Fibroblast of the conjunctiva (primary cell): ENCODE data around the gene CIAO3.
"Not testable (repeated sequence)": the region's sequence is repeated elsewhere in the genome, so short reads cannot be mapped to it uniquely, and the experiment has no call there.

Experiments used
- DNase-seq: peaks from one replicate; pipeline ENCODE4 v3.0.0-alpha.2; 2010; ENCODE audit warnings: low read depth

Gene CIAO3

DNA sequence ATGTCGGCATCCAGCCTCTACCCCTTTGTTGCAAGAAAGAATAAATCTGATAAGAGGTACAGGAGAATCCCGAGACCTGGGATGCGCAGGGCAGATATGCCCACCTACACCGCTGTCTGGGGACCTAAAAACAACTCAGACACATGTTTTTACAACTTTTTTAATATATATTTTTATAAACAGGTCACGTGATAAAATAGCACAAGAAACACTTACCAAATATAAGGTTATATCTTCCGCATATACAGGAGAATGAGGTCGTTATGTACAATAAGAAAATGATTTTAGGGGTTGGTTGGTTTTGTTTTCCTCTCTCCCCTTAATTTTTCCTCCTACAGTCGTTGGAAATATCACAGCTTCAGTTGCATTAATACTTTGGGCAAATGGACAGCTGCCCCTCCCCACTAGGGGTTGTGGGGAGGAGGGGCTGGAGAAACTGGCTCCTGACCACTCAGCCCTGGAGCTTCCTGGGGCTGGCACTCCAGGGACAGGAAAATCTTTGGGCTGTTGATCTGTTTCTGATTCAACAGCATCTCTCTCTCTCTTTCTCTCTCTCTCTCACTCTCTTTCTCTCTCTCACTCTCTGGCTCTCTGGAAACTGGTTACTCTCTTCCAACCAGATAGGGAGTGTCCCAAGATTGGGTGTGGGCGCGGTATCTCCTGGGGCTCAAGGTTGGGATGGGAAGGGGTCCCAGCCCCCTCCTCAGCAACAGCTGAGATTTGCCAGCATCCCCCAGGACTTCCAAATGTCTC is 48.3 kb downstream of the CIAO3 start:
- no peak for DNase-seq

DNA sequence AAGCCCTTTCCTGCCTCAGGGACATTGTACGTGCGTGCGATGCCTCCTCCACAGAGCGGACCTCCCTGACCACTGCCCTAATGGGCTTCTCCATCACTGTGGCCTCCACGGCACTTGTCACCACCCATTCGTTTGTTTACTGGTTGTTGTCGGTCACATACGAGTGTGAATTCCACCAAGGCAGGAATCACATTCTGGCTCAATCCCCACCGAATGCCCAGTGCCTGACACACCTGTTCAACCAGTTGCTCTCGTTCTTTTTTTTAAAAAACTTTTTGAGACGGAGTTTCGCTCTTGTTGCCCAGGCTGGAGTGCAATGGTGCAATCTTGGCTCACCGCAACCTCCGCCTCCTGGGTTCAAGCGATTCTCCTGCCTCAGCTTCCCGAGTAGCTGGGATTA is 49.6 kb downstream of the CIAO3 start:
- DNase-seq: not testable (repeated sequence)

DNA sequence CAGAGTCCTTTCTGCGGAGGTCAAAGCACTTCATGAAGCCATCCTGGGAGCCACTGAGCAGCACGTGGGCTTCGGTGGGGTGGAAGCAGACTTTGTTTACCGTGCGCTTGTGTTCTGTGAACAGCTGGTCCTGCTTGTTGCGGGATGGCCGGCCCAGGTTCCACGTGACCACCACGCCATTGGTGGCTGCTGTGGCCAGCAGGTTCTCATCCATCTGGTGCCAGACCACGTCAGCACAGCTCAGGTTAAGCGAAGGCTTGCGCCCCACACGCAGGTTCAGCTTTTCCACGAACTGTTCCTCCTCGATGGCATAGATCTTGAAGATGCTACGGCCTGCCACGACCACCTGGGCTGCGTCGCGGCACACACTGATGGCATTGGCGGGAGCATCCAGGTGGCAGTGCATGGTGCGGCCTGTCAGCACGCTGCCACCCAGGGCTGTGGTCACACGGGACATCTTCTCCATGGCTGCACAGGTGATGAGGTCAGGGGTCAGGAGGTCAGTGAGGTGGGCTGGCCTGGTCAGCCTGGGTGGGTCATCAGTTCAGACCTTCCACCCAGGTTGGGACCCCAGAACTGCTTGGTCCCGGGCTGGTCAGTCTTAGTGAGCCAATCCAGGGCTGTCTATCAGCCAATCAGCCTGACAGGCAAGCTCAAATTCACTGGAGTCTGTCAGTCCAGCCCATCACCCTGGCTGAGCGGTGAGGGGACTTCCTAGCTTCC is 51.5 kb downstream of the CIAO3 start:
- DNase-seq: no peak

DNA sequence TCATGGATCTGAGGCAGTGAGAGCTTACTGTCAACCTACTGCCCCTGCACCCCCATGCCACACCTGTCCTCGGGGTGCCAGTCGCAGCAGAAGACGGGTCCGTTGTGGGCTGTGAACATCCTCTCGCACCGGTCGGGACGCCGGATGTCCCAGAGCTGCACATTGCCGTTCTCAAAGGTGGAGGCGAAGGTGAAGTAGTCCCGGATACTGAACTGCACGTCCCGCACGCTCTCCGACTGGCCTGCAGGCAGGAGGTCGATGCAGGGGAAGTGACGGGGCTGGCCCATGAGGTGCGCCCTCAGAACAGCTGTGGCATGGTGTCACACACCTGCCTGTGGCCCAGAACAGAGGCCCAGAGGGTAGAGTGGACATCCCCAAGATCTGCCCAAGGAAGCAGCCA is 53.3 kb downstream of the CIAO3 start:
- DNase-seq: no peak

DNA sequence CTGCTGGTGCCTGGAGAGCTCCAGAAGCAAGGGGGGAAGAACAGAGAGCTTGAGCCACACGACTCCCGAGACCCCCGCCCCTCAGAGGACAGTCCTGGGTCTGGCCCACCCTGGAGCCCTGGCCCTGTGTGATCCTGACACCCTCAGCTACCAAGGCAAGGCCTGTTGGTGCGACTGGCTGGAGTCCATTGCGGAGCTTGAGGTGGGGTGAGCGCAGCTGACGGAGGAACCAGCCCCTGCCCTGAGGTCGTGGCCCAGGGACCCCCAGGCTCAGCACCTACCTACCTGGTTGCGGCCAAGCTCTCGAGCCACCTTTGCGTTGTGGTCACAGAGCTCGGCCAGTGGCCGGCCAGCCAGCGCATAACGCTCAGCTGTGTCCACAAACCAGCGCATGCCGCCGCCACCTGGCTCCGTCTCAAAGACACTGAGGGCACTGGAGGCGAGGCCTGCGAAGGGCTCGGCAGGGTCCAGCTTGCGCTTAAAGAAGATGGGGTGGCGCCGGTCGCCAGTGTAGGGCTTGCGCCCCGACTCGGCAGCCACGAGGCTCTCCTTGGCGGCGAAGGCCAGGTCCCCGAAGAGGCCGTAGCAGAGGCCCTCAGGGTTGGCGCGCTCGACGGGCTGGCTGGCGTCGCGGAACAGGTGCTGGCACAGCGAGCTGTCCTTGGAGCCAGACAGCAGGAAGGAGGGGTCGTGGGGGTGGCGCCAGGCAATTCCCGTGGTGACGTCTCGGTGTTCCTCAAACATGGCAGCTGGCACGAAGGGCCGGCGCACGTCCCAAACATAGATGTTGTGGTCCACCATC is 54.1 kb downstream of the CIAO3 start:
- DNase-seq: no peak

DNA sequence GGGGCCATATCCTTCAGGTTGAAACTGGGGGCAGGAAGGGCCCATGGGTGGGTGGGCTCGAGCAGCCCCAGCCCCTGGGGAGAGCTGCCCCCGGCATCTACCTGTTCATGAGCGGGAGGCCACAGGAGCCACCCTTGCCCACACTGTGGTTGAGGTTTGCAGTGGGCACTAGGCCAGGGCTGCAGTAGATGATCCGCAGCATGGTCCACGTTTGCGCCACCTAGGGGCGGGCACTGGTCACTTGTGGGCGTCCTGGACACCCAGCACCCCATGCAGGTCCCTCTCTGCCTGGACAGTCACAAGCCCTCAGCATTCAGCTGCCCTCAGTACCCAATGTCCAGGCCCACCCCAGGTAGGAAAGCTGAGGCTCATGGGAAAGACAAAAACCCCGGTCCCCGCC is 54.8 kb downstream of the CIAO3 start:
- DNase-seq: no peak

DNA sequence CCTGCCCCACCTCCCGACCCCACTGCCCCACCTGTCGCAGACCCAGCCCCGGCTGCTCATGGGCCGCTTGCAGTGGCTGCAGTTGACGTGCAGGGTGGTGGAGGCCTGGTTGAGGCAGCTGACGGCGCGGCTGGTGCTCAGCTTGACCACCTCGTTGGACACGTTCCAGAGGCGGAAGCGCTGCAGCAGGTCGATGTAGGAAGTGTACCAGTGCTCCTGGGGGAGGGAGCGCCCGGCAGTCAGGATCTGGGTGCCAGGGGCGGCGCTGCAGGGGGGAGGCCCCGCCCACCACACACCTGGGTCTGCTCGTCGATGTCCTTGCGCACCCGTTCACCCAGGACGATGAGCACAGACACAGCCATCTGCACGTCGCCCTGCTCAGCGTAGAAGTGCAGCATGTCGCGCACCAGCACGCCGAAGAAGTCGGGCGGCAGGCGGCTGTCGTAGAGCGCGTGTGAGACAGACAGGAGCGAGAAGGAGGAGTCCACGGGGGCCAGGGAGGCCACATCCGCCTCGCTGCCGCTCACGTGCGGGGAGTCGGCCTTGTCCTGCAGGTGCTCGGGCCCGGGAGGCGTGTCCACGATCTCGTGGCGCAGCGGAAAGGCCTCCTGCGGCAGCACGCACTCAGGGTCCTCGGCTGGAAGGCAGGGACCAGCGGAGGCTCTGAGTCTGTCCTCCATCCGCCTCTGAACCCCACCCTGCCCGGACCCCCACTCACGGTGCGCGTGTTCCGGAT is 55.7 kb downstream of the CIAO3 start:
- no peak for DNase-seq

DNA sequence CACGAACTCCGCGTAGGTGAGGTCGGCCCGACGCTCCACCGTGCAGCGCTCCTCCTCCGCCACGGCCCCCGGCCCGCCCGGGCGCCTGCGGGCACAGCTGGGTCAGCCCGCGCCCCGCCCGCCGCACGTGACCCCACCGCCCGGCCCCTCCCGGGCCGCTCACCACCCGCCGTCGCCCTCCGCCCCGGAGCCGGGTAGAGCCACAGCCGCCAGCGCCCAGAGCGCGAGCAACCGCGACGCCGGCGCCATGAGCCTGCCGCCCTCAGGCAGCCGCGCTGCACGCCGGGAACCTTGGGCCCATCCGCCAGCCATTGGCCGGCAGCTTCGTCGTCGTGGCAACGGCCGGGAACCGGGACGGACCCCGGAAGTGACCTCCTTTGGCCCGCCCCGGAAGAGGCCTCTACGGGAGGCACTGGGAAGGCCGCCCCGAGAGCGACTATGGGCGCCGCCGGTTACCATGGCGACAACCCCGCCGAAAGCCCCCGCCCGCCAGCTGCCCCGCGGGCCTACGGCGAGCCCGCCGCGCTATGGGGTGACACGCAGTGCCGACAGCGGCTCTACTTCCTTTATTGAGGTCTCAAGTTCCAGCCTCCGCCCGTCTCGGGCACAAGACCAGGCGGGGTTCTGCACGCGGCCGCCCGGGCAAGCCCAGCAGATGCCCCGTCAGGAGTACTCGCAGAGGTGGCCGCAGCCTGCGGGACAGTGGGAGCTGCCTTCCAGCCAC is 56.6 kb downstream of the CIAO3 start, which contains the start of gene JMJD8:
TSS of gene JMJD8 (minus strand) at position 264 of the 724 bp plus-strand sequence. CDS start at position 249, 15 bp downstream.
- peak; percentile 90 for DNase-seq

DNA sequence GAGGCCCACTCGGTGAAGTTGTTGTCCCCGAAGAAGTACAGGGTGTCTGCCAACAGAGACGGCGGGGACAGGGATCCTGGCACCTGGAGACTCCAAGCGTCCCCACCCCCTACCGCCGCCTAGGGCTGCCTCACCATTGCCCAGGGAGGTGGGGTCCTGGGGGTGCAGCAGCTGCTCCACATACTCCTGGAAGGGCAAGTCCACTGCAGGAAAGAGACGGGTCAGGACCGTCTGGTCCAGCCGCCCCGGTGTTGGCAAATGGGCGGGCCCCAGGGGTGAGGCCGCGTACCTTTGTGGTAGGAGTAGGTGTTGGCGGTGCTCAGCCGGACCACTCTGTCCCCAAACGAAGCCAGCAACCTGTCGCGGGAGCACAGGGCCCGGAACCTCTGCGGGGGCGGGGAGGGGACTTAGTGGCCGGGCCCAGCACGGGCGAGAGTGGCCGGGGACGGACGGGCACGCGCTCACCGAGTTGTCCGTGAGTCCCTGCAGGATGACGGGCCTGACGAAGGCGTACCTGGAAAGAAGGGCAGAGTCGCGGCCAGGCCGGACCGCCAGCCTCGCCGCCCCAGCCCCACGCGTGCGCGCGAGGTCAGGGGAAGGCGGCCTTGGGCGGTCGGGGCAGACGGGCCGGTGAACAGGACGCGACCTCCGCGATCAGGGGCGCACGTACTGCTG is 57.3 kb downstream of the CIAO3 start:
- DNase-seq: no peak

DNA sequence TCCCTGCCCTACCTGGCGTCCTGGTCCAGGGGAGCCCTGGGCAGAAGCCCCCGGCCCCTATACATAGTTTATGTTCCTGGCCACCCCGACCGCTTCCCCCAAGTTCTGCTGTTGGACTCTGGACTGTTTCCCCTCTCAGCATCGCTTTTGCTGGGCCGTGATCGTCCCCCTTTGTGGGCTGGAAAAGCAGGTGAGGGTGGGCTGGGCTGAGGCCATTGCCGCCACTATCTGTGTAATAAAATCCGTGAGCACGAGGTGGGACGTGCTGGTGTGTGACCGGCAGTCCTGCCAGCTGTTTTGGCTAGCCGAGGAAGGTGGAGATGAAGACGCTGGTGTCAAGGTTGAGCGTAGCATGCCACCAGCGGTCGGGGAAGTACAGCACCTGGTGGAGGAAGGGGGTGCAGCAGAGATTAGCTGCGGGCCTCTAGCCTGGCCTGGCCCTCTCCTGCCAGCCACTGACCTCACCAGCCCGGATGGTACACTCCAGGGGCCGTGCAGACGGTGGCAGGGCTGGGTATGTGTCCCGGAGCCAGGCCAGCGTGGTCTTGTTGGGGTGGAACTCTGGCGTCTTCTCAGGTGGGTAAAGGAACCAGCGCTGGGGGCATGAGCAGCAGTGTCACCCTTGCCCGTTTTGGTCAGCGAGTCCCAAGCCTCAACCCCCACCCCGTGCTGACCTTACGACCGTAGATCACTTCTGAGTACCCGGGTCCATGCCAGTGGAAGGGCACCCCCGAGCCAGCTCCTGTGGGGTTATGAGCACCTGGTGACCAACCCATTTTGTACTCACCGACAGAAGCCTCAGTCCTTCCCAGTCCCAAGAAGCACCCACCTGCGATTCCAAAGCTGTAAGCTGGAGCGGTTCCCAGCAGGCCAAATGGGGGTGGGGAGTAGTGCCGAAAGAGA is 58.1 kb downstream of the CIAO3 start:
- DNase-seq: no peak

DNA sequence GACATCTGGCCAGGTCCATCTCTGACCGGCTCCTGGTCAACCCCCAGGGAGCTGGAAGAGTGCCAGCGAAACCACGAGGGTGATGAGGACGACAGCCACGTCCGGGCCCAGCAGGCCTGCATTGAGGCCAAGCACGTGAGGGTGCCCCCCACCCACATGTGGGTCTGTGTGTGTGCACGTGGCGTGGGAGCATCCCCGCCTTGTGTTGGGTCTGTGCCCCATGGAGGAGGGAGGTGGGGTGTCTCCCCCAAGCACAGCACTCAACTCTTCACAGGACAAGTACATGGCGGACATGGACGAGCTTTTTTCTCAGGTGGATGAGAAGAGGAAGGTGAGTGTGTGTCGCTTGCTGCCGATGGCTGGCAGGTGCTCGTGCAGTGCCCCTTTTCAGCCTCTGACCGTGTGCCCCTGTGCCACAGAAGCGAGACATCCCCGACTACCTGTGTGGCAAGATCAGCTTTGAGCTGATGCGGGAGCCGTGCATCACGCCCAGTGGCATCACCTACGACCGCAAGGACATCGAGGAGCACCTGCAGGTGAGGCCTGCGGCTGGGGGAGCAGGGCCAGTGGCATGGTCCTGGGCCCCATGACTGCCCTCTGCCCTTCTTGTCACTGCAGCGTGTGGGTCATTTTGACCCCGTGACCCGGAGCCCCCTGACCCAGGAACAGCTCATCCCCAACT is 58.9 kb downstream of the CIAO3 start:
- DNase-seq: no peak

DNA sequence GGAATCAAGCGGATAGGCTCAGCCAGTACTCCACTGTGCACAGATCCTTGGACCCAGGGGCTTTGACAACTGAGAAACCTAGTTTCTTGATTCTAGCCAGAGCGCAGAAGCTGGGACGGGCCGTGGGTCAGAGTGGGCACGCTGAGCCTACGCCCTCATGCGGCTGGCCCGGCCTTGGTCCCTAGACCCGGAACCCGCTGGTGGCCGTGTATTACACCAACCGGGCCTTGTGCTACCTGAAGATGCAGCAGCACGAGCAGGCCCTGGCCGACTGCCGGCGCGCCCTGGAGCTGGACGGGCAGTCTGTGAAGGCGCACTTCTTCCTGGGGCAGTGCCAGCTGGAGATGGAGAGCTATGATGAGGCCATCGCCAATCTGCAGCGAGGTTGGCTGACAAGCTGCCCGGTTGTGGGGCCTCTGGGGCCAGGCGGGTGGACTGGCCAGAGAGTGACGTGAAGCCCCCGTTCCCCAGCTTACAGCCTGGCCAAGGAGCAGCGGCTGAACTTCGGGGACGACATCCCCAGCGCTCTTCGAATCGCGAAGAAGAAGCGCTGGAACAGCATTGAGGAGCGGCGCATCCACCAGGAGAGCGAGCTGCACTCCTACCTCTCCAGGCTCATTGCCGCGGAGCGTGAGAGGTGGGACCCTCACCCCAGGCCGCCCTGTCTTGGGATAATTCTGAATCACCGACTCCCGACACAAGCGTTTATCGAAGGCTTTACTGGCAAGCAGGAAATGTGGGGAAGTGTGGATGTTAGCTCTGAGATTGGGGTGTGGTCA is 59.6 kb downstream of the CIAO3 start:
- peak; percentile 31 for DNase-seq

DNA sequence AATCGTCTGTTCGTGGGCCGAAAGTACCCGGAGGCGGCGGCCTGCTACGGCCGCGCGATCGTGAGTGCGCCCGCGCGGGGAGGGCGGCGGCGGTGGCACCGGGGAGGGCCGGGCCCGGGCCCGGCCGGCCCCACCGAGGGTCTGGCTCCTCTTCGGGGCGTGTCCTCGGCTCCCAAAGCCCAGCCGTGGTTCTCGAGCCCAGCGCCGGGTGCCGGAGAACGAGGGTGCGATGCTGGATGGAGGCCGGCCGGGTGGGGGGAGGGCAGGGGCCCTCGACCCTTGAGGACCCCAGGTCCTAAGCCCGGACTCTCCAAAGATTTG is 60.2 kb downstream of the CIAO3 start:
- no peak for DNase-seq

DNA sequence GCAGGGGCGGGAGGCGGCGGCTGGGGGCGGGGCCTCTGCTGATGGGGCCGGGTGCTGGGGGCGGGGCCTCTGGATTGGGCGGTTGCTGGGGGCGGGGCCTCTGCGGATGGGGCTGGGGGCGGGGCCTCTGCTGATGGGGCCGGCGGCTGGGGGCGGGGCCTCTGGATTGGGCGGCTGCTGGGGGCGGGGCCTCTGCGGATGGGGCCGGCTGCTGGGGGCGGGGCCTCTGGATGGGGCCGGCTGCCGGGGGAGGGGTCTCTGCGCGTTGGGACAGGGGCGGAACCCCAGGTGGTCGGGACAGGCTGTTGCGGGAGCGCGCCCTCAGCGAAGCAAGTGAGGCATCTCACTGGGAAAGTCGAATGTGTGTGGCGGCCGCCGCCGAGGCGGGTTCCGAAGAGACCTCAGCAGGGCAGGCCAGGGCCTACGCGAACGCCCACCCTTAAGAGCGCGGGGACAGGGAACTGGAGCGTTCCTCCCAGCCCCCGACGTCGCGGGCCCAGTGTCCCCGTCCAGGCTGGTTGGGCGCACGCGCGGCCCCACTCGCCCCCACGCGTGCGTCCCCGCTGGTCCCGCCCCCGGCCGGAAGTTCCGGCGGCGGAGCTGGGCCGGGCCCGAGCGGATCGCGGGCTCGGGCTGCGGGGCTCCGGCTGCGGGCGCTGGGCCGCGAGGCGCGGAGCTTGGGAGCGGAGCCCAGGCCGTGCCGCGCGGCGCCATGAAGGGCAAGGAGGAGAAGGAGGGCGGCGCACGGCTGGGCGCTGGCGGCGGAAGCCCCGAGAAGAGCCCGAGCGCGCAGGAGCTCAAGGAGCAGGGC is 60.8 kb downstream of the CIAO3 start, which contains the start of gene STUB1:
TSS of gene STUB1 (plus strand) at position 597 of the 811 bp plus-strand sequence. CDS start at position 713, 116 bp downstream.
- peak; percentile 60 for DNase-seq
